Measurements from ENCODE around the gene RSBN1L.

DNA sequence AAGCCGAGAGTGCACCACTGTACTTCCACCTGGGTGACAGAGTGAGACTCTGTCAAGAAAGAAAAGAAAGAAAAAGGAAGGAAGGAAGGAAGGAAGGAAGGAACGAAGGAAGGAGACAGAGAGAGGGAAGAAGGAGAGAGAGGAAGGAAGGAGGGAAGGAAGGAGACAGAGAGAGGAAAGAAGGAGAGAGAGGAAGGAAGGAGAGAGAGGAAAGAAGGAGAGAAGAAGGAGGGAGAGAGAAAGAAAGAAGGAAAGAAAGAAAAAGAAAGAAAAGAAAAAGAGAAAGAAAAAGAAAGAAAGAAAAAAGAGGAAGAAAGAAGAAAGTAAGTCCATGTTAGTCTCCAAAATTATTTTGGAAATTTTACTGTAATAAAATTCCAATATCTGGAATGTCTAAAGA, 33.4 kb upstream of the RSBN1L start:
- TF ChIP-seq POLR2A (IDR thresholded peaks at IDR 0.05; ENCODE audit: low read length) (no peak), GATA1 (IDR thresholded peaks at IDR 0.05; ENCODE audit: low read depth, low read length) (no peak)
